ENCODE results near the gene KCNK3. TPM values are rescaled to one million over a fixed set of nuclear protein-coding genes. Genes with fewer than 3 reads are reported as not detected.

Gene KCNK3
- total RNA-seq, 1 donor from 2014 or later = 2.8 TPM

- ATAC-seq (no peak), DNase-seq (no peak)
- intact Hi-C loops (cut with micrococcal nuclease) = no loop called here
Observed at GRCh38 chr2:26707747-26708146, 15.2 kb downstream of the KCNK3 start.

- no peak for ATAC-seq
- no peak for DNase-seq
- intact Hi-C loops (cut with micrococcal nuclease) = no loop called here
Observed at GRCh38 chr2:26708457-26708856, 15.9 kb downstream of the KCNK3 start.

GRCh38 chr2:26709323-26710110 is 17.0 kb downstream of the KCNK3 start:
- DNase-seq (no peak), ATAC-seq (no peak)
- intact Hi-C loops (cut with micrococcal nuclease) = no loop called here

DNA sequence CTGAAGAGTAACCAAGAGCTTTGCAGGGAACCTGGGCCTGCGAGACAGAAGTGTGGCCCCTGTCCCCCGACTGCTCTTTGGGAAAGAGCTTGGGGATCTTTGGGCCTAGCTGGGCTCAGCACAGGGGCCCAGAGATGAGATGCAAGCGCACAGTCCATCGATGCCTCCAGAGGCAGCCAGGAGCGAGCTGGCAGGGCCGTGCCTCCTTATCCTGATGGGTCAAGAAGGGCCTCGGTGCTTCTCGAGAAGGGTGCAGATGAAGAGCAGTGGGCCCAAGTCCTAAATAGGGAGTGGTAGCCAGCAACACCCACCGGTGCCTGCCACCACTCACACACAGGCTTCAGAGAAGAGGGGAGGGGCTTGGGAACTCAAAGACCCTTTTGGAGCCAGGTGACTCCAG is 17.6 kb downstream of the KCNK3 start:
- intact Hi-C loops (cut with micrococcal nuclease) = no loop called here
- peak; percentile 1 for ATAC-seq
- no peak for DNase-seq

DNA sequence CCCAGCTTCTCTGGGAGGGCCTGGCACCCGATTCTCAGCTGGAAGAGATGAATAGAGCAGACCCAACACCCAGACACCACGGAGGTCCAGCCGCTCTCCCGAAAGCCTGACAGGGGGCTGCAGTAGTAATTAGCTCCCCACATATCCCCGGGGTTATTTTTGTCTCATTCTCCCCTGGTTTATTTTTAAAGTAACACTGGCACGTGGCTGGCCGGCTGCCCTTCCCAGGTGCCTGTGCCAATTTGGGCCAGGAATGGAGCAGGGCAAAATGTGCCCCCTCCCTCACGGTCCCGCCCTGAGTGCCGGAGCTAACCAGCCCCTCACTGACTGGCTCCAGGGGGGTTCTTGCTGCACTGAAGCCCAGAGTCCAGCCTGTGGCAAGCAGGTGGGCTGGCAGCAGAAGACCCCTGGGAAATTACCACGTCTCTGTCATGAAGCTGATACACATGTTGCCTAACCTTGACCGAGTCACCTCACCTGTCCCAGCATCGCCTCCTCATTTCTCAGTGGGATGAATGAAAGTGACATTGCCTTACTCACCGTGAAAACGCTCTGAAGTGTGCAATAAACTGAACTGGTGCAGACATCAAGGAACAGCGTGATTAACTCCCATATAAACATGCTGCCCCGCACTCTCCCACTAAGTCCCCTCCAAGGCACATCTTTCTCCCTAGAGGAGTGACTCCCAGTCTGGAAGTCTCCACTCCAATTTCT is 18.4 kb downstream of the KCNK3 start:
- intact Hi-C loops (cut with micrococcal nuclease) = no loop called here
- ATAC-seq (peak; percentile 58), DNase-seq (peak; percentile 76)

DNA sequence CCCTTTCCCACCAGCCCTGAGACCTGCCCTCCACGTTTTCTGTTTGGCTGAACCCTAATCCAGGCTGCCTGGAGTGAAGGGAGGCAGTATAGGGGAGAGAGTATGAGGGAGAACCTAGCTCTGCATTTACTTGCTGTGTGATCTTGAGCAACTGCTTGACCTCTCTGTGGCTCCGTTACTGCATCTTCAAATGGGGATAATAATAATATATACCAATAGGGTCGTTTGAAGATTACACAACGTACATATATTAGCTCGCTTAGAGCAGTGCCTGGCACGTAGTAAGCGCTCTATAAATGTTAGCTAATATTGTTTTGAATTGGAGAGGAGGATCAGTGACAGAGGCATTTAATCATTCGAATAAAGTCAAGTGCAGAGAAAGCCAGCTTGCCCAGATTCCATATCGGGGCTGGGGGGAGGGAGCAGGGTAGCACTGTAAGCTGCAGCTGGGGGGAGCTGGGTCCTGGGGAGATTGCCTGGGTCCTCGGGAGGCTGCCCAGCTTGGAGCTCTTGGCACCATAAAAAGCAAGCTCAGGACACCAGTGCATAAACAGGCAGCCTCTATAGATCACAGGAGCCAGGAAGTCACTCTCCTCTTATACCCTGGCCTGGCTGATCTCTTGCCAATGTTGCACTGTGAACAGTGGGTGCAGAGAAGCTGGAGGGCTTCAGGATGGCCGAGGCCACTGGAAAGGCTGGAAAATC is 19.1 kb downstream of the KCNK3 start:
- DNase-seq (no peak), ATAC-seq (peak; percentile 41)
- intact Hi-C loops (cut with micrococcal nuclease) = no loop called here

DNA sequence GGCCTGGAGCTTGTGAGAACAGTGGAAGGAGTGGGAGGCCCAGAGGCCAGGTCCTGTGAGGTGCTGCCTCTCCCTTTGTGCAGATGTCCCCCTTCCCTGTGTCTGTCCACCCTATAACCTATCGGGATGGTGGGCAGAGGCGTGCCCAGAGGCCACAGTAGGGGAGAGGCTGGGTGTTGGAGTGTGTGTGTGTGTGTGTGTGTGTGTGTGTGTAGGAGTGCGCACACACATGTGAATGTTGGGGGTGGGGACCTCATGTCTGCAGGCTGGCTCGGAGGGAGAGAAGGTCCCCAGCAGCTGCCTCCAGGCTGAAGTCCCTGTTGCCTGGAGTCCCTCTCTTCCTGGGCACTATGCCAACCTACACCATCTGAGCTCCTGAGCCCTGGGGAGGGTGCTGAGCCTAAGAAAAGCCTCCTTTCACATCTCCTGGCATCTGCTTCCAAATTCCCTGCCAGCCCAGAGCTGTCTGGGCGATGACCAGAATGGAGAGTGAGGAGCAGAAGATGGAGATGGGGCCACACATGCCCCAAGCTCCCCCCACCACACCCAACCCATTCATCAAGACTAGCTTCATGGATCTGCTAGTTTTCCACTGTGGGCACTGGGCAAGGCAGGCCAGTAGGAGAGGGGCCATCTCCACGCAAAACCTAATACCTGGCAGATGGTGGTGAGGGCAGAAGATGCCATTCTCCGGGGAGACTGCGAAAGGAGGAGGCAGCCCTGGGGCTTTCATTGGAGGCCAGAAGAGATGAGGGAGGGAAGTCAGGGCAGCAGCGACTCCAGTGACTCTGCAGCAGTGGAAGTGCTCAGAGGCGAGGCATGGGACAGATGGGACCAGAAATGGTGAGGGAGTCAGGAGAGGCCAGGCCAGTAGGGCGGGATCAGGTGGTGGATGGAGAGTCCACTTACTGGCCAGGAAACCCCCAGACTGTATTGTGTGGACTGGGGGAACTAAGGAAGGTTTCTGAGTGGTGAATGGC is 20.3 kb downstream of the KCNK3 start:
- DNase-seq (no peak), ATAC-seq (peak; percentile 63)
- intact Hi-C loops (cut with micrococcal nuclease) = no loop called here

DNA sequence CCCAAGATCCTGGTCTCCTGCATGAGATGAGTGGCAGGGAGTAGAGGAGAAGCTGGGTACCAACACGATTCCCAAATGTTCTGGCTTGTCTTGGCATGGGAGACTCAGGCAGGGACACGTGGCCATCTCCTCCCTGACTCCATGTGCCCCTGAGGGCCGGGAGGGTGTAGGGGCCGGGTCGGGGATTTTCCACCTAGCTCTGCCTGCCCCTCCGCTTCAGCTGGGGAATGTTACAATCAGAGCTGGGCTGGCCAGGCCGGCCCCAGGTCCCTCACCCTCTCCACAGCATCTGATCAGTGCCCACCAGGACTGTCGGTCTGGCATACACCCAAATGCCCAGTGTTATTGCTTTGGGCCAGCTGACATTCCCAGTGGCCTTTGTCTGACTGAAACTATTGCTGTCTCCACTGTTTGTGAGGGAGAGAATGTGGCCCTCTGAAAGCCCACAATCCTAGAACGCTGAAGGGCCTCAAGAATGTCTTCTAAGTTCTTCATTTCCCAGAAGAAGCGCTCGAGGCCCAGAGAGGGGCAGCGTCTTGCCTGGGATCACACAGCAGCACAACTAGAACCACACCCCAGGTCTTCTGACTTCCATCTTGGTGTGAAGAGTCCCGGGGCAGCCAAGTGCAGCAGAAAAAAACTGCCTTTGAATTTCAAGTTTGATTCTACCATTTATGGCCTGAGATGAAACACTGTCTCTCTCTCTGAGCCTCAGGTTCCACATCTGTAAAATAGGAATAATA is 23.2 kb downstream of the KCNK3 start:
- ATAC-seq = no peak
- no peak for DNase-seq
- intact Hi-C loops (cut with micrococcal nuclease) = no loop called here

DNA sequence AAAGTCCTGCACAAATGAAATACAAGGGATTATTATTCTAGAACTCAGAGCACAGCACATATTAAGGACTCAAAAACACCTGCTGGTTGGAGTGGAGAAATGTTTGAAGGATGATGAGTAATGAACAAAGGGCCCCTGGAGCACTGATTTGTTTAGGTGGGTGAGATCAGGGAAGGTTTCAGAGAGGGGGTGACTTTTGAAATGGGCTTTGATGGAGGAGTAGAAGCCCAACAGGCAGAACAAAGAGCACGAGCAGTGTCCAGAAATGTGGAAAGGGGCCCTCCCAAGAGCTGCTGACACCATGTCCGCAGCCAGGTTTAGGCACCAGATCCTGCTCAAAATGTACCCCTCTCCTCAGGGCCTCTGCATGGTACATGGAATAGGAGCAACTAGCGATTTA is 23.8 kb downstream of the KCNK3 start:
- intact Hi-C loops (cut with micrococcal nuclease) = no loop called here
- ATAC-seq = no peak
- DNase-seq = no peak

DNA sequence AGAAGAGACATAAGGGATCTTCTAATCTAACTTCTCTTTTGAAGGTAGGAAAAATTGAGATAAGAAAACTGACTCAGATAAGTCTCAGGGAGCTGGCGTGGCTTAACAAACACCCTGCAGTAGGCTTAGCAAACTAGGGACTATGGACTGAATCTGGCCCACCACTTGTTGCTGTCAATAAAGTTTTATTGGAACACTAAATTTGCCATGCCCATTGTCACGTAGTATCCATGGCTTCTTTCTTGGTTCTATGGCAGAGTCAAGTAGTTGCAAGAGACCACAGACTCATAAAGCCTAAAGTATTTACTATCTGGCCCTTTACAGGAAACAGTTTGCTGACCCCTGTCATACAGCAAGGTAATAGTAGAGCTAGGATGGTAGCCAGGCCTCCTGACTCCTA is 24.2 kb downstream of the KCNK3 start:
- intact Hi-C loops (cut with micrococcal nuclease) = no loop called here
- DNase-seq = no peak
- no peak for ATAC-seq

DNA sequence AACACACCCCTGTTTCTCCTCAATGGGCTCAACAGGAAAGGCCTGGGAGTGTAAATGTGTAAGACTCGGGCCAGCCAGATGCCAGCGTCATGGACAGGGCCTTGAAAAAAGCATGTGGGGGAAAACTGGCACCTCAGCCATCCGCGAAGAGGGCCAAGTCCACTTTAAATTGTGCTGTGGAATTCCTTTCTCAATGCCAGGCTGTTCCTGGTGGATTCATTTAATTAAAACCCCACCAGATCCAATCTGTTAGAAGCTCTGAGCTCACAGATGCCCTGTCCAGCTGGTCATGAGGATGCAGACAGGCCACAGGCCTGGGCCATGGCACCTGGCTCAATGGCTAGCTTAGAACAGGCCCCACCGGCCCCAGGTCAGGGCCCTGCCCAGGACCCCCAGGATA is 24.8 kb downstream of the KCNK3 start:
- intact Hi-C loops (cut with micrococcal nuclease) = no loop called here
- no peak for ATAC-seq
- DNase-seq = no peak

DNA sequence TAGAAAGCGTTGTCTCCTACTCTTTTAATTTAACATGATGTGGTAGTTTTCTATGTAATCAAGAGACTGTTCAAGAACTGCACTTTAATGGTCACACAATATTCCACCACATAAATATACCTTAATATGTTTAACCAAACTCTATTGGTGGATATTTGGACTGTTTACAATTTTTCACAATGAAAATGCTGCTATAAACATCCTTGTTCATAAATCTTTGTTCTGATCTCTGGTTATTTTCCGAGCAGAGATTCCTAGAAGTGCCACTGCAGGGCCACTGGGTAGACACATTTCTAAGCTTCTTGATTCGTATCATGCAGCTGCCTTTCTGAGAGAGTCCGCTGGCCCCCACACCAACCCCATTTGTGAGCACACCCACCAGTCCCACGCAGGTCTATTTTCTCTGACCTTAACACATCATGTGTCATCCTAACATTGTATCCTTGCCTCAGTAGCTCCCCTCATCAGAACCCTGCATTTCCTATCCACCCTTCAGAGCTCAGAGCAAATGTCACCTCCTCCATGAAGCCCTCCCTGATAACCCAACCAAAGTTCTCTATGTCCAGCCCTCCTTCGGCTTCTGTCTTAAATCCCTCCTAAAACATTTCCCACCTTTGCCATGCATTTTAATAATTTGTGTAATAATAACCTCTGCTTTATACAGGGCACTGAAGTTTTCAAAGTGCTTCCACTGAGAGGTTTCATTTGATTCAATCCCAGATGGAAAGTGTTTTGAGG is 26.6 kb downstream of the KCNK3 start:
- intact Hi-C loops (cut with micrococcal nuclease) = no loop called here
- ATAC-seq (no peak), DNase-seq (no peak)

DNA sequence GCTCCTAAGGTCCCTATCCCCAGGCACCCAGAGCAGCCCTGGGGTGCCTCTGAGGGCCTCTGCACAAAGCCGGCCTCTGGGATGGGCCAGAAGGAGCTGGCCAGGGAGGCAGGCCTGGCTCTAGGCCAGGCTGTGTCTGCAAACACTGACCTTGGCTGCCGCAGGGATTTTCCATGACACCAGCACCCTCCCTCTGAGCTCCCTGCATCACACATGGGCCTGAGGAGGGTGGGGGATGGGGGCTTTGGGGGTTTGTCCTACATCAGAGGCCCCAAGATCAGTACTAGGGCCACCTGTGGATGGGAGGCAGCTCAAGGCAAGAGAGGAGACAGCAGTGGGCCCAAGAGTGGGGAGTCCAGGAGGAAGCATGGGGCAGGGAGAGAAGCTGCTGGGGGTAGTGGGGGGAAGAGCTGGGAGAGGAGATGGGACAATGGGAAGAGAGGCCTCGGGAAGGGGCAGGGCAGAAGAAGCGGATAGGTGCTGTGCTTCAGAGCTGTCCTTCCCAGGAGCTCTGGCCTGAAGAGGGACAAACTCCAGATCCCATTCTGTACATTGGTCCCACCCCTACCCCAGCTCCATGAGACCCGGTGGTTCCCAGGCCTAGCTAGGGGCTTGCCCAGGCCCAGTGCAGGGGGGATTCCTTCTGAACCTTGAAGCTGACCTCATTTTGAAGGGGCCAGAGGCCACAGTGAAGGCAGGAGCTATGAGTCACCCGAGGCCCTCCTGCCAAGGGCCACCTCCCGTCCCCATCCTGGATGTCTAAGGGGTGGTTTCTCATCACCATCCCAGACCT is 28.0 kb downstream of the KCNK3 start:
- peak; percentile 85 for ATAC-seq
- intact Hi-C loops (cut with micrococcal nuclease) = no loop called here

GRCh38 chr2:26721115-26722032 is 28.9 kb downstream of the KCNK3 start:
- no peak for DNase-seq
- ATAC-seq = no peak

More for the DNA sequence above, 28.0 kb downstream of the KCNK3 start:
- peak; percentile 94 for DNase-seq

GRCh38 chr2:26722328-26722727 is 29.8 kb downstream of the KCNK3 start:
- DNase-seq = no peak
- intact Hi-C loops (cut with micrococcal nuclease) = no loop called here
- ATAC-seq = no peak

More at GRCh38 chr2:26721115-26722032, 28.9 kb downstream of the KCNK3 start:
- intact Hi-C loops (cut with micrococcal nuclease) = no loop called here

GRCh38 chr2:26722911-26723310 is 30.4 kb downstream of the KCNK3 start:
- intact Hi-C loops (cut with micrococcal nuclease) = no loop called here
- ATAC-seq = no peak
- DNase-seq = no peak

Data from left ventricle myocardium superior (tissue), 1 donor.